IMR-90 (cell line): ENCODE measurements around the gene HIGD2A. TPM values are rescaled to one million over a fixed set of nuclear protein-coding genes. Genes with fewer than 3 reads are reported as not detected.

Experiments used
- ATAC-seq: fragments of 200-7000 bp; cut with Tn5 transposase; 2 replicates; pipeline ENCODE4 v1.9.1; 2020; ENCODE audit warnings: low read depth, mild to moderate bottlenecking, moderate library complexity
- BruUV-seq: library from RNA; stranded (reverse); fragments of 400-500 nt; replicated peaks from 2 replicates; lab custom pipeline; 2021; lab: Mats Ljungman, UMichigan
- CTCF ChIA-PET: fragments of 300-600 bp; formaldehyde crosslinking; extraction: SDS; loops from one replicate; lab custom pipeline; 2021; ENCODE audit warnings: antibody characterized with exemption; lab: Yijun Ruan, JAX
- POLR2A ChIA-PET: fragments of 300-600 bp; sonication (Branson Sonifier 250); formaldehyde crosslinking; loops from one replicate; lab custom pipeline; 2022; ENCODE audit warnings: antibody characterized with exemption; ENCODE audit not compliant: unreplicated experiment; lab: Charles Lee
- DNase-seq: peaks from one replicate; pipeline ENCODE4 v3.0.0; 2013
- H2AFZ ChIP-seq: replicated peaks from 2 replicates; pipeline ENCODE3; 2013; ENCODE audit warnings: low read length, mild to moderate bottlenecking; ENCODE audit not compliant: poor library complexity
- H2AK5ac ChIP-seq: 2 replicates; pipeline ENCODE4 v1.6.1; 2013; ENCODE audit warnings: low read depth, low read length, inconsistent platforms
- H2AK9ac ChIP-seq: replicated peaks from 2 replicates; pipeline ENCODE3; 2013; ENCODE audit warnings: mild to moderate bottlenecking, low read depth, low read length, moderate library complexity; ENCODE audit not compliant: poor library complexity
- H2BK120ac ChIP-seq: 2 replicates; pipeline ENCODE4 v1.6.1; 2013; ENCODE audit warnings: low read depth, low read length, inconsistent platforms
- H2BK15ac ChIP-seq: 3 replicates; pipeline ENCODE4 v1.6.1; 2013; ENCODE audit warnings: low read depth, low read length, inconsistent platforms
- H2BK20ac ChIP-seq: 2 replicates; pipeline ENCODE4 v1.6.1; 2013; ENCODE audit warnings: low read depth, mild to moderate bottlenecking, inconsistent platforms, low read length, moderate library complexity
- H2BK5ac ChIP-seq: 2 replicates; pipeline ENCODE4 v1.6.1; 2013; ENCODE audit warnings: mild to moderate bottlenecking, low read depth, low read length, inconsistent platforms; ENCODE audit not compliant: poor library complexity, severe bottlenecking
- H3K14ac ChIP-seq: replicated peaks from 2 replicates; pipeline ENCODE4 v1.6.1; 2013; ENCODE audit warnings: low read depth, low read length, inconsistent platforms
- H3K18ac ChIP-seq: 2 replicates; pipeline ENCODE4 v1.6.1; 2013; ENCODE audit warnings: low read depth, low read length, control low read depth
- H3K23ac ChIP-seq: 2 replicates; pipeline ENCODE4 v1.6.1; 2013; ENCODE audit warnings: low read depth, low read length, inconsistent platforms
- H3K27ac ChIP-seq: 2 replicates; pipeline ENCODE4 v1.5.1; 2013; ENCODE audit warnings: mild to moderate bottlenecking, control low read depth, low read length; ENCODE audit not compliant: insufficient read depth
- H3K27me3 ChIP-seq: 2 replicates; pipeline ENCODE4 v1.6.1; 2013; ENCODE audit warnings: low read length; ENCODE audit not compliant: control insufficient read depth, insufficient read depth
- H3K36me3 ChIP-seq: 2 replicates; pipeline ENCODE4 v1.6.1; 2013; ENCODE audit warnings: low read length, mixed read lengths; ENCODE audit not compliant: control insufficient read depth, insufficient read depth
- H3K4ac ChIP-seq: 2 replicates; pipeline ENCODE4 v1.6.1; 2013; ENCODE audit warnings: low read depth, low read length, inconsistent platforms
- H3K4me1 ChIP-seq: 2 replicates; pipeline ENCODE4 v1.6.1; 2013; ENCODE audit warnings: low read length, mixed read lengths; ENCODE audit not compliant: control insufficient read depth, insufficient read depth
- H3K4me2 ChIP-seq: 2 replicates; pipeline ENCODE4 v1.6.1; 2013; ENCODE audit warnings: low read depth, mild to moderate bottlenecking, control low read depth, low read length, moderate library complexity
- H3K4me3 ChIP-seq: 2 replicates; pipeline ENCODE4 v1.5.1; 2013; ENCODE audit warnings: low read depth, mild to moderate bottlenecking, control low read depth, low read length, moderate library complexity; ENCODE audit not compliant: insufficient read depth
- H3K56ac ChIP-seq: 2 replicates; pipeline ENCODE4 v1.6.1; 2013; ENCODE audit warnings: low read length, inconsistent platforms; ENCODE audit not compliant: insufficient read depth; ENCODE audit errors: extremely low read depth
- H3K79me1 ChIP-seq, 2 experiments: 2 replicates each; pipeline ENCODE4 v1.6.1; 2013; ENCODE audit warnings: low read length in 2 of 2, inconsistent platforms in 1 of 2, low read depth in 1 of 2
- H3K9ac ChIP-seq: 2 replicates; pipeline ENCODE4 v1.6.1; 2013; ENCODE audit warnings: low read depth, low read length, control low read depth
- H3K9me1 ChIP-seq: 2 replicates; pipeline ENCODE4 v1.6.1; 2013; ENCODE audit warnings: low read length, inconsistent platforms; ENCODE audit not compliant: insufficient read depth
- H3K9me3 ChIP-seq: 2 replicates; pipeline ENCODE4 v1.6.1; 2013; ENCODE audit warnings: low read length; ENCODE audit not compliant: control insufficient read depth, insufficient read depth
- H4K20me1 ChIP-seq: 2 replicates; pipeline ENCODE4 v1.6.1; 2013; ENCODE audit warnings: low read length, inconsistent platforms; ENCODE audit not compliant: insufficient read depth
- H4K5ac ChIP-seq: 2 replicates; pipeline ENCODE4 v1.6.1; 2013; ENCODE audit warnings: mild to moderate bottlenecking, low read depth, low read length, control low read depth
- H4K8ac ChIP-seq, 2 experiments: 2 replicates each; pipeline ENCODE4 v1.6.1; 2013; ENCODE audit warnings: low read depth in 2 of 2, low read length in 2 of 2, control low read depth in 1 of 2, inconsistent platforms in 1 of 2
- H4K91ac ChIP-seq: 2 replicates; pipeline ENCODE4 v1.6.1; 2013; ENCODE audit warnings: low read depth, low read length, inconsistent platforms; ENCODE audit not compliant: insufficient read depth
- CHD1 ChIP-seq: IDR thresholded peaks from 2 replicates; pipeline ENCODE4 v1.6.1; 2012; ENCODE audit warnings: low read depth, low read length, improper control_type of control experiment
- MAFK ChIP-seq: IDR thresholded peaks from 2 replicates; pipeline ENCODE4 v1.6.1; 2012; ENCODE audit warnings: low read depth, low read length, improper control_type of control experiment
- MAZ ChIP-seq: IDR thresholded peaks from 2 replicates; pipeline ENCODE4 v1.6.1; 2012; ENCODE audit warnings: low read depth, mild to moderate bottlenecking, low read length, improper control_type of control experiment, moderate library complexity, borderline replicate concordance
- MXI1 ChIP-seq: IDR thresholded peaks from 2 replicates; pipeline ENCODE4 v1.6.1; 2012; ENCODE audit warnings: low read depth, mild to moderate bottlenecking, low read length, moderate library complexity, borderline replicate concordance
- POLR2A ChIP-seq: IDR thresholded peaks from 2 replicates; pipeline ENCODE4 v1.6.1; 2012; ENCODE audit warnings: mild to moderate bottlenecking, low read depth, low read length
- RAD21 ChIP-seq: IDR thresholded peaks from 2 replicates; pipeline ENCODE4 v1.6.1; 2012; ENCODE audit warnings: low read length, improper control_type of control experiment
- RCOR1 ChIP-seq: IDR thresholded peaks from 2 replicates; pipeline ENCODE4 v1.6.1; 2012; ENCODE audit warnings: mild to moderate bottlenecking, low read length, improper control_type of control experiment; ENCODE audit not compliant: insufficient replicate concordance
- USF2 ChIP-seq: fragments of 150-350 bp; IDR thresholded peaks from 2 replicates; pipeline ENCODE4 v1.6.1; 2017; ENCODE audit warnings: mild to moderate bottlenecking, antibody characterized with exemption, low read length, low read depth
- WGBS, 2 experiments: methylation state at CpG; one replicate each; pipeline versions ENCODE4 v1.1.5 to v1.1.7; 2013; ENCODE audit warnings: missing lambda C conversion rate in 2 of 2; ENCODE audit not compliant: insufficient read length in 1 of 2; ENCODE audit errors: extremely low coverage in 2 of 2; 5-methylcytosine and 5-hydroxymethylcytosine counted together
- dilution Hi-C: fragments of 300-500 bp; cut with HindIII; formaldehyde crosslinking; loops from one replicate; pipeline ENCODE4 v1.14.3; 2018; ENCODE audit warnings: low sequenced_read_pairs; ENCODE audit not compliant: unreplicated experiment
- in situ Hi-C: fragments of 300-500 bp; cut with MboI; formaldehyde crosslinking; loops from 3 replicates; pipeline ENCODE4 v1.14.3; 2019; ENCODE audit warnings: low sequenced_read_pairs, inconsistent platforms, mixed read lengths
- intact Hi-C: fragments of 100-400 bp; cut with micrococcal nuclease; formaldehyde crosslinking; loops from 2 replicates; pipeline ENCODE4 v1.10.0; 2022
- polyA plus RNA-seq, 3 experiments: library from polyadenylated mRNA; depleted of rRNA; stranded (reverse); fragments of >200 nt; gene quantifications; 2 replicates each; pipeline ENCODE4 v1.2.3, GENCODE V29; 2012; ENCODE audit warnings: low replicate concordance in 1 of 3
- total RNA-seq: library from RNA; depleted of rRNA; stranded (reverse); fragments of >200 nt; gene quantifications from 2 replicates; pipeline ENCODE4 v1.2.3, GENCODE V29; 2012

Gene HIGD2A
- total and polyA plus RNA-seq, 2 of the 4 experiments (the other 2 are of a cell fraction) = 35.0 to 131 TPM

GRCh38 chr5:176386491-176386890, 2.1 kb upstream of the HIGD2A start:
- no peak overlapping the region for H2BK120ac ChIP-seq
- POLR2A ChIA-PET = no interaction called here
- no peak overlapping the region for H3K23ac ChIP-seq
- ATAC-seq (no peak), DNase-seq (no peak)
- no peak overlapping the region for H3K4me3 ChIP-seq
- WGBS, 2 experiments = no CpG with 5 or more reads among the region's 1 CpG
- peaks cover 9 to 49% of the 10 kb centered on the region in 2 experiments; a peak in 3 of 4 replicates for H3K79me1 ChIP-seq
- no peak overlapping the region for H2BK20ac ChIP-seq
- H2AK9ac ChIP-seq = no peak overlapping the region
- dilution Hi-C loops = no loop called here
- no peak overlapping the region for H3K4me2 ChIP-seq
- H2BK5ac ChIP-seq = no peak overlapping the region
- H3K56ac ChIP-seq = no peak overlapping the region
- CTCF ChIA-PET = interaction anchor here (0.6 kb wide), 1 partner anchor 28 kb away, joined by 4 read pairs; no protein-coding TSS in a partner anchor
- H3K4ac ChIP-seq = no peak overlapping the region
- H4K20me1 ChIP-seq = peaks cover 3% of the 10 kb centered on the region; the same call in 1 of the 2 replicates
- no peaks in the 10 kb centered on the region; the same call in 1 of the 2 replicates for H3K9me1 ChIP-seq
- no peaks in the 10 kb centered on the region for H3K9me3 ChIP-seq
- H2AFZ ChIP-seq = no peak overlapping the region
- in situ Hi-C loops = no loop called here
- intact Hi-C loops = no loop called here
- no peaks in the 10 kb centered on the region for H3K27me3 ChIP-seq
- H2AK5ac ChIP-seq = no peak overlapping the region
- H3K27ac ChIP-seq = no peak overlapping the region
- no peak for TF ChIP-seq RAD21
- TF ChIP-seq MAZ = no peak
- no peak for TF ChIP-seq POLR2A
- no peak for TF ChIP-seq CHD1
- no peak for TF ChIP-seq MAFK
- TF ChIP-seq RCOR1 = no peak
- TF ChIP-seq MXI1 = no peak
- TF ChIP-seq USF2 = no peak
- BruUV-seq = no TSS peak
- no peaks in the 10 kb centered on the region for H3K4me1 ChIP-seq
- no peak overlapping the region for H4K91ac ChIP-seq
- no peak overlapping the region for H3K14ac ChIP-seq
- no peak overlapping the region for H2BK15ac ChIP-seq
- peaks cover 40% of the 10 kb centered on the region for H3K36me3 ChIP-seq
- no peak overlapping the region for H4K5ac ChIP-seq
- H4K8ac ChIP-seq = no peak overlapping the region
- no peak overlapping the region for H3K18ac ChIP-seq
- H3K9ac ChIP-seq = no peak overlapping the region
